Measurements from ENCODE around the gene KCNMB2. TPM values are rescaled to one million over a fixed set of nuclear protein-coding genes. Genes with fewer than 3 reads are reported as not detected.

The KCNMB2 gene
- total and polyA plus RNA-seq, 2 experiments from 2014 or later, result 2.4 TPM; not detected in 1

DNA sequence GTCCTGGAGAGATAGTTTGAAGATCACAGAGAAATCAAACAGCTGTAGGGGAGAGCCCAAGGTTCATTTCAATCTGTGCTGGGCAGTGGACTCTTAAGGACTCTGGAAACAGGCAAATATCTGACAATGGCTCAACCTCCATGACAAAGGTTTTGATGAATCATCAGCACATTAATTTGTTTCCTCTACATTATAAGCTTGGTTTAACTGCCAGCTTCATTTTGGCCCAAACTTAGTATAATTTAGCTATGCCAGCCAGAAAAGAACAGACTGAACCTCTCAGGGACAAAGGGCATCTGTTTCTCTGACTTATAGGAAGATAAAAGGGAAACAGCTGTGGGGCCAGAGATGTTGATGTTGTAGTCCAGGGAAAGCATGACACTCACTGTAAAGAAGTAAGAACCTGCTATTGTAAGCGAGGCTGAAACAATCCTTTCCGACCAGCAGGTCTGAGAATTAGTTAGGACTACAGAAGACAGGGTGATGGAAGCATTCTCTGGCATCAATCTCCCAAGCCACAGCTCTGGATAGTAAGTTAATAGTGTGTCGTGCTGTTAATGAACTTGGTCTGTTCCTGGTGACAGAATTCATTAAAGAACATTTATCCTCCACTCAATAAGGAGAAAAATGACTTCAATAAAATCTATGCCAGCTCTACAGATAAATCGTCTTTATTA, 110.1 kb downstream of the KCNMB2 start:
- Histone ChIP-seq H3K9me3 (ENCODE audit: low read depth) (no peaks in the 10 kb centered on the region), H3K4me1 (ENCODE audit: insufficient read depth) (peaks cover 6% of the 10 kb centered on the region), H3K36me3 (replicated peaks; ENCODE audit: insufficient read depth, low read depth) (no peaks in the 10 kb centered on the region), H3K4me2 (no peak overlapping the region), H3K9me2 (replicated peaks; ENCODE audit: insufficient read depth) (no peaks in the 10 kb centered on the region), H3K27ac (no peak overlapping the region), H4K20me1 (ENCODE audit: insufficient read depth, poor library complexity, severe bottlenecking) (no peaks in the 10 kb centered on the region), H3K4me3 (no peak overlapping the region), H2AFZ (no peak overlapping the region), H3K79me2 (no peaks in the 10 kb centered on the region), H3K27me3 (no peaks in the 10 kb centered on the region)
- TF ChIP-seq EZH2phosphoT487 (IDR thresholded peaks at IDR 0.05; ENCODE audit: low read depth, severe bottlenecking, unreplicated experiment) (no peak), EZH2 (IDR thresholded peaks at IDR 0.05; ENCODE audit: borderline replicate concordance) (no peak)
- TF ChIP-seq, protein P1, sequence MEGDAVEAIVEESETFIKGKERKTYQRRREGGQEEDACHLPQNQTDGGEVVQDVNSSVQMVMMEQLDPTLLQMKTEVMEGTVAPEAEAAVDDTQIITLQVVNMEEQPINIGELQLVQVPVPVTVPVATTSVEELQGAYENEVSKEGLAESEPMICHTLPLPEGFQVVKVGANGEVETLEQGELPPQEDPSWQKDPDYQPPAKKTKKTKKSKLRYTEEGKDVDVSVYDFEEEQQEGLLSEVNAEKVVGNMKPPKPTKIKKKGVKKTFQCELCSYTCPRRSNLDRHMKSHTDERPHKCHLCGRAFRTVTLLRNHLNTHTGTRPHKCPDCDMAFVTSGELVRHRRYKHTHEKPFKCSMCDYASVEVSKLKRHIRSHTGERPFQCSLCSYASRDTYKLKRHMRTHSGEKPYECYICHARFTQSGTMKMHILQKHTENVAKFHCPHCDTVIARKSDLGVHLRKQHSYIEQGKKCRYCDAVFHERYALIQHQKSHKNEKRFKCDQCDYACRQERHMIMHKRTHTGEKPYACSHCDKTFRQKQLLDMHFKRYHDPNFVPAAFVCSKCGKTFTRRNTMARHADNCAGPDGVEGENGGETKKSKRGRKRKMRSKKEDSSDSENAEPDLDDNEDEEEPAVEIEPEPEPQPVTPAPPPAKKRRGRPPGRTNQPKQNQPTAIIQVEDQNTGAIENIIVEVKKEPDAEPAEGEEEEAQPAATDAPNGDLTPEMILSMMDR (IDR thresholded peaks at IDR 0.05; ENCODE audit: poor library complexity), result no peak
- WGBS (ENCODE audit: low lambda C conversion rate, missing lambda C conversion rate), result 77% methylated on average over 4 of the region's 4 CpGs
- no peak for DNase-seq (ENCODE audit: low spot score)

DNA sequence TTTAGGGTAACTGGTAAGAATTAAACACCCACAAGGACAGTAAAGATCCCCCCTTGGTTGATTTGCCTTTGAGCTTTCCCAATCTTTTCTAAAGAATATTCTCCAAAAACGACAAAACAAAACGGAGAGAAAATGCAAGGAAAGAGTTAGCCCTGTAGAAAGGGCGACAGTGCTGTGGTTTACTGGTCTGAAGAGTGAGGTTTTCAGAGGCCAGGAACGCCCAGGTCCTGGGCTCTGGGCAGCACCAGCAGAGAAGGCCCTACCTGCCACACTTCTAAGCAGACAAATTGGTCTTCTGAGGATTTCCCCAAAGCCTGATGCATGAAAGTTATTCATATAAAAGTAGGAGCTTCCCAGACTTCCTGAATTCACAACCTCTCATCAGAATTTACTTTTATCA, 119.3 kb downstream of the KCNMB2 start:
- no peak for TF ChIP-seq EZH2phosphoT487 (IDR thresholded peaks at IDR 0.05; ENCODE audit: low read depth, severe bottlenecking, unreplicated experiment)
- WGBS (ENCODE audit: low lambda C conversion rate, missing lambda C conversion rate), result 86% methylated on average over 4 of the region's 4 CpGs
- Histone ChIP-seq H3K9me2 (replicated peaks; ENCODE audit: insufficient read depth) (no peaks in the 10 kb centered on the region), H3K4me3 (no peak overlapping the region), H3K9me3 (ENCODE audit: low read depth) (no peaks in the 10 kb centered on the region), H2AFZ (no peak overlapping the region), H4K20me1 (ENCODE audit: insufficient read depth, poor library complexity, severe bottlenecking) (no peaks in the 10 kb centered on the region), H3K4me1 (ENCODE audit: insufficient read depth) (no peaks in the 10 kb centered on the region), H3K27ac (no peak overlapping the region), H3K36me3 (replicated peaks; ENCODE audit: insufficient read depth, low read depth) (no peaks in the 10 kb centered on the region), H3K4me2 (no peak overlapping the region), H3K27me3 (no peaks in the 10 kb centered on the region), H3K79me2 (no peaks in the 10 kb centered on the region)
- DNase-seq (ENCODE audit: low spot score), result no peak

DNA sequence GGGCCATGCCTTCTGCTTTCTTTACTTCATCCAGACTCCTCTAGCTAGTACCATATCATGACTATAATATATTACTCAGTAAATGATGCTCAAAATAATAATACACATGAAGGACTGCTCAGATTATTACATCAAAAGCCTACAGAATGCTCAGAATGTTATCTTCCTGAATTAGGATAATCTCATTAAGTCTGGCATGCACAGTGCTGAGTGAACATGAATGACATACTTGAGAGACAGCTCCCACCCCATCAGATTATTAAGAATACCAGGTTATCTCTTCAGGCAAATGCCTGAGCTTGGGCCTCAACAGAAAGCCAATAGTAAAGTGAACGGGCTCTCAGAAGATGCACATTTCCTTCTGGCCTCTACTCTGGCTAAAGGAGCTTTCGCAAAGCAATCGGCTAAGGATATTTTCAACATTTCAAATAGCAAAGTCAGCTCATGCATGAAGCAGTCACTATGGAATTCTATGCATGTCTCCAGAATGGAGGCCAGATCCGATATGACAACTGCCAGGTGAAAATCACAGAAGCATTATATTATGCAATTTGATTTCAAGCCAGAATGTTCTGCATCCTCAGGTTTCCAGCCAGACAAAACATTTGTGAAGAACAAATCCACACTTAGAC, 122.6 kb downstream of the KCNMB2 start:
- Histone ChIP-seq H3K9me3 (ENCODE audit: low read depth) (no peaks in the 10 kb centered on the region), H4K20me1 (ENCODE audit: insufficient read depth, poor library complexity, severe bottlenecking) (no peaks in the 10 kb centered on the region), H3K4me1 (ENCODE audit: insufficient read depth) (no peaks in the 10 kb centered on the region), H3K36me3 (replicated peaks; ENCODE audit: insufficient read depth, low read depth) (no peaks in the 10 kb centered on the region), H3K4me3 (no peak overlapping the region), H3K4me2 (no peak overlapping the region), H2AFZ (no peak overlapping the region), H3K79me2 (no peaks in the 10 kb centered on the region), H3K27me3 (no peaks in the 10 kb centered on the region), H3K27ac (no peak overlapping the region), H3K9me2 (replicated peaks; ENCODE audit: insufficient read depth) (no peaks in the 10 kb centered on the region)
- TF ChIP-seq EZH2 (IDR thresholded peaks at IDR 0.05; ENCODE audit: borderline replicate concordance), result no peak
- TF ChIP-seq, protein P1 (IDR thresholded peaks at IDR 0.05; ENCODE audit: poor library complexity), result no peak
- no peak for TF ChIP-seq EZH2phosphoT487 (IDR thresholded peaks at IDR 0.05; ENCODE audit: low read depth, severe bottlenecking, unreplicated experiment)
- 82% methylated on average over 4 of the region's 4 CpGs for WGBS (ENCODE audit: low lambda C conversion rate, missing lambda C conversion rate)
- no peak for DNase-seq (ENCODE audit: low spot score)

DNA sequence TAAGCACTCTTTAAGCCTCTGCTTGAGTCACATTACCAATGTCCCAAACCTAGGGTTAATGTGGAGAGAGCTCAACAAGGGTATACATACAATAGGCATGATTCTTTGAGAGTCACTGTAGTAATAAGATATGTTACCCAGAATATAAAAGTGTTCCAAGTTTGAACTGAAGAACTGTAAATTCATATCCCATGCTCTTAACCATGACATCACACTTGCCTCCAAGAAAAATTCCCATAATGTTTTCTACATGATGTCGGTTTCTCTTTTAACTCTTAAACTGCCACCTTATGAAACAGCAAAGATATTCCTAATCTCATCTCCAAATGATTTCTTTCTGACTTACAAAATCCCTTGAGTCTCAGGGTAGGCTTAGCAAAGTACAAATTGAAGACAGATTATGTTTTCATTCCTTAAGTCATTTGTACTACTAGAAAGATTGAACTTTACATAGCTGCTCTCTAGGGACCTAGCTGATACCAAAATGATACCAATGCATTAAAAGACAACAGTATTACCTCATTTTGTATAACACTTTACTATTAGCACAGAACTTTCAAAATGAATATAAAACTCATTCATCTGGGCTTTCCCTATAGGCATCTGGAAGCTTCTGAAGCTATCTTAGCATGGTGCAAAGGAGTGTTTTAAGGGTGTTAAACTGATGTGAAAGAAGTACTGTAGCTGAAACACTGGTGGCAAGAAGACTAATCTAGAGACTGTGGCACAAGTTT, 127.1 kb downstream of the KCNMB2 start:
- no peak overlapping the region for H3K27ac ChIP-seq
- TF ChIP-seq EZH2 (IDR thresholded peaks at IDR 0.05; ENCODE audit: borderline replicate concordance) (no peak), EZH2phosphoT487 (IDR thresholded peaks at IDR 0.05; ENCODE audit: low read depth, severe bottlenecking, unreplicated experiment) (no peak)
- TF ChIP-seq, protein P1 (IDR thresholded peaks at IDR 0.05; ENCODE audit: poor library complexity), result no peak
- no peak for DNase-seq (ENCODE audit: low spot score)
- WGBS (ENCODE audit: low lambda C conversion rate, missing lambda C conversion rate), result 63% methylated on average over 1 of the region's 1 CpG
- no peaks in the 10 kb centered on the region for H3K36me3 ChIP-seq (replicated peaks; ENCODE audit: insufficient read depth, low read depth)
- no peaks in the 10 kb centered on the region for H4K20me1 ChIP-seq (ENCODE audit: insufficient read depth, poor library complexity, severe bottlenecking)
- no peak overlapping the region for H3K4me3 ChIP-seq
- no peaks in the 10 kb centered on the region for H3K9me3 ChIP-seq (ENCODE audit: low read depth)
- H3K4me1 ChIP-seq (ENCODE audit: insufficient read depth), result no peaks in the 10 kb centered on the region
- no peaks in the 10 kb centered on the region for H3K79me2 ChIP-seq
- no peak overlapping the region for H3K4me2 ChIP-seq
- H2AFZ ChIP-seq, result no peak overlapping the region
- no peaks in the 10 kb centered on the region for H3K27me3 ChIP-seq
- no peaks in the 10 kb centered on the region for H3K9me2 ChIP-seq (replicated peaks; ENCODE audit: insufficient read depth)

Data from hepatocyte (in vitro differentiated cells).